Trophoblast cell (in vitro differentiated cells and primary cell): Measurements from ENCODE around the gene MAGEA9.

Experiments
- DNase-seq, 2 donors: peaks; one replicate each; pipeline ENCODE4 v3.0.0-alpha.2; 2016
- H2AFZ ChIP-seq: 2 replicates; pipeline ENCODE4 v1.6.1; 2013; ENCODE audit warnings: low read length, moderate library complexity, mild to moderate bottlenecking; ENCODE audit not compliant: insufficient read depth, poor library complexity
- H2AK5ac ChIP-seq: 2 replicates; pipeline ENCODE4 v1.6.1; 2013; ENCODE audit warnings: mild to moderate bottlenecking, low read length
- H2BK120ac ChIP-seq: 2 replicates; pipeline ENCODE4 v1.6.1; 2013; ENCODE audit warnings: low read length, mild to moderate bottlenecking, moderate library complexity; ENCODE audit not compliant: insufficient read depth, poor library complexity
- H2BK12ac ChIP-seq: 2 replicates; pipeline ENCODE4 v1.6.1; 2013; ENCODE audit warnings: mild to moderate bottlenecking, low read length, moderate library complexity
- H2BK5ac ChIP-seq: 2 replicates; pipeline ENCODE4 v1.6.1; 2013; ENCODE audit warnings: low read length, low read depth, moderate library complexity, mild to moderate bottlenecking; ENCODE audit not compliant: poor library complexity
- H3K14ac ChIP-seq: 2 replicates; pipeline ENCODE4 v1.6.1; 2013; ENCODE audit warnings: mild to moderate bottlenecking, low read length
- H3K18ac ChIP-seq: 2 replicates; pipeline ENCODE4 v1.6.1; 2013; ENCODE audit warnings: mild to moderate bottlenecking, low read length
- H3K23ac ChIP-seq: 2 replicates; pipeline ENCODE4 v1.6.1; 2013; ENCODE audit warnings: low read length
- H3K27ac ChIP-seq: 2 replicates; pipeline ENCODE4 v1.5.1; 2013; ENCODE audit warnings: low read depth, mild to moderate bottlenecking, inconsistent platforms, low read length, moderate library complexity
- H3K27me3 ChIP-seq: 2 replicates; pipeline ENCODE4 v1.6.1; 2013; ENCODE audit warnings: inconsistent platforms, mild to moderate bottlenecking, low read length, moderate library complexity; ENCODE audit not compliant: insufficient read depth
- H3K36me3 ChIP-seq, 2 experiments: 1 replicate in 1 of 2; 2 replicates in 1 of 2; pipeline ENCODE4 v1.6.1; 2013; ENCODE audit warnings: low read length in 2 of 2, mild to moderate bottlenecking in 2 of 2, moderate library complexity in 1 of 2; ENCODE audit not compliant: insufficient read depth in 2 of 2, control insufficient read depth in 1 of 2
- H3K4ac ChIP-seq: 2 replicates; pipeline ENCODE4 v1.6.1; 2013; ENCODE audit warnings: low read depth, mild to moderate bottlenecking, low read length, moderate library complexity
- H3K4me1 ChIP-seq, 2 experiments: 1 replicate in 1 of 2; 2 replicates in 1 of 2; pipeline ENCODE4 v1.6.1; 2013; ENCODE audit warnings: low read length in 2 of 2, mild to moderate bottlenecking in 2 of 2, moderate library complexity in 1 of 2; ENCODE audit not compliant: insufficient read depth in 2 of 2, control insufficient read depth in 1 of 2
- H3K4me2 ChIP-seq: 2 replicates; pipeline ENCODE4 v1.6.1; 2013; ENCODE audit warnings: inconsistent platforms, mild to moderate bottlenecking, low read length, moderate library complexity
- H3K4me3 ChIP-seq: 2 replicates; pipeline ENCODE4 v1.5.1; 2013; ENCODE audit warnings: mild to moderate bottlenecking, low read depth, low read length, inconsistent platforms
- H3K79me1 ChIP-seq: one replicate; pipeline ENCODE4 v1.6.1; 2013; ENCODE audit warnings: low read length
- H3K79me2 ChIP-seq: 2 replicates; pipeline ENCODE4 v1.6.1; 2013; ENCODE audit warnings: low read length, mild to moderate bottlenecking; ENCODE audit not compliant: control insufficient read depth, insufficient read depth, poor library complexity
- H3K9ac ChIP-seq: 2 replicates; pipeline ENCODE4 v1.6.1; 2013; ENCODE audit warnings: mild to moderate bottlenecking, low read length
- H3K9me3 ChIP-seq: 2 replicates; pipeline ENCODE4 v1.6.1; 2013; ENCODE audit warnings: low read depth, mild to moderate bottlenecking, control low read depth, inconsistent platforms, low read length; ENCODE audit not compliant: insufficient read depth
- H4K12ac ChIP-seq: 2 replicates; pipeline ENCODE4 v1.6.1; 2013; ENCODE audit warnings: low read depth, mild to moderate bottlenecking, low read length, moderate library complexity
- H4K8ac ChIP-seq: 2 replicates; pipeline ENCODE4 v1.6.1; 2013; ENCODE audit warnings: low read depth, mild to moderate bottlenecking, low read length, moderate library complexity
- H4K91ac ChIP-seq: one replicate; pipeline ENCODE4 v1.6.1; 2013; ENCODE audit warnings: low read depth, mild to moderate bottlenecking, low read length, moderate library complexity
- WGBS: extraction: QIAGEN DNeasy Blood & Tissue Kit; methylation state at CpG from one replicate; pipeline ENCODE4 v1.1.7; 2013; ENCODE audit warnings: missing lambda C conversion rate; ENCODE audit not compliant: insufficient read length, insufficient coverage; ENCODE audit errors: extremely low coverage; 5-methylcytosine and 5-hydroxymethylcytosine counted together

Gene MAGEA9

DNA sequence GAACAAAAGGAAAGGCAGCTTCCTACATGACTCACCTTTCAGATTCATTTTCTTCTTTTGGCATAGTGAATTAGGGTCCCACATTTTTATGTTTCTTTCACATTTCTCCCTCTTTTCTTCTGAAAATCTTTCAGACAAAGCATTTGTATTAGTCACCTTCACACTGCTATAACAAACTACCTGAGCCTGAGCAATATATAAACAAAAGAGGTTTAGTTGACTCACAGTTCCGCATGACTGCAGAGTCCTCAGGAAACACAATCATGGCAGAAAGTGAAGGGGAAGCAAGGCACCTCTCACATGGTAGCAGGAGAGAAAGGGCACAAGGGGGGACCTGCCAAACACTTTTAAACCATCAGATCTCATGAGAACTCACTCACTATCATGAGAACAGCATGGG, 36.9 kb downstream of the MAGEA9 start:
- Histone ChIP-seq H4K12ac (no peak overlapping the region), H3K79me1 (no peaks in the 10 kb centered on the region), H4K91ac (no peak overlapping the region), H3K27ac (no peak overlapping the region), H2AFZ (no peak overlapping the region), H3K14ac (no peak overlapping the region), H3K23ac (no peak overlapping the region), H3K4me3 (no peak overlapping the region), H3K4me1 (no peaks in the 10 kb centered on the region), H3K36me3 (no peaks in the 10 kb centered on the region), H2AK5ac (no peak overlapping the region), H4K8ac (no peak overlapping the region), H3K27me3 (no peaks in the 10 kb centered on the region), H3K79me2 (no peaks in the 10 kb centered on the region), H3K18ac (no peak overlapping the region), H3K9me3 (no peaks in the 10 kb centered on the region), H3K9ac (no peak overlapping the region), H3K4ac (no peak overlapping the region), H2BK120ac (no peak overlapping the region), H2BK12ac (no peak overlapping the region), H3K4me2 (no peak overlapping the region), H2BK5ac (no peak overlapping the region)
- no peak for DNase-seq
- no CpG with 5 or more reads among the region's 1 CpG for WGBS

GRCh38 chrX:149819371-149819770, 37.6 kb downstream of the MAGEA9 start:
- H2BK120ac ChIP-seq: no peak overlapping the region
- no peak overlapping the region for H2BK5ac ChIP-seq
- no peaks in the 10 kb centered on the region for H3K79me2 ChIP-seq
- no peak for DNase-seq
- H3K4me3 ChIP-seq: no peak overlapping the region
- H3K79me1 ChIP-seq: no peaks in the 10 kb centered on the region
- no peak overlapping the region for H3K4me2 ChIP-seq
- no peak overlapping the region for H3K27ac ChIP-seq
- no peaks in the 10 kb centered on the region for H3K4me1 ChIP-seq
- no peak overlapping the region for H4K8ac ChIP-seq
- H2AFZ ChIP-seq: no peak overlapping the region
- no peak overlapping the region for H3K14ac ChIP-seq
- no peak overlapping the region for H4K91ac ChIP-seq
- no peaks in the 10 kb centered on the region for H3K27me3 ChIP-seq
- H2AK5ac ChIP-seq: no peak overlapping the region
- H3K4ac ChIP-seq: no peak overlapping the region
- no peaks in the 10 kb centered on the region for H3K9me3 ChIP-seq
- WGBS: no CpG with 5 or more reads among the region's 2 CpGs
- H3K36me3 ChIP-seq: no peaks in the 10 kb centered on the region
- H2BK12ac ChIP-seq: no peak overlapping the region
- no peak overlapping the region for H3K9ac ChIP-seq
- H3K18ac ChIP-seq: no peak overlapping the region
- no peak overlapping the region for H4K12ac ChIP-seq
- no peak overlapping the region for H3K23ac ChIP-seq

DNA sequence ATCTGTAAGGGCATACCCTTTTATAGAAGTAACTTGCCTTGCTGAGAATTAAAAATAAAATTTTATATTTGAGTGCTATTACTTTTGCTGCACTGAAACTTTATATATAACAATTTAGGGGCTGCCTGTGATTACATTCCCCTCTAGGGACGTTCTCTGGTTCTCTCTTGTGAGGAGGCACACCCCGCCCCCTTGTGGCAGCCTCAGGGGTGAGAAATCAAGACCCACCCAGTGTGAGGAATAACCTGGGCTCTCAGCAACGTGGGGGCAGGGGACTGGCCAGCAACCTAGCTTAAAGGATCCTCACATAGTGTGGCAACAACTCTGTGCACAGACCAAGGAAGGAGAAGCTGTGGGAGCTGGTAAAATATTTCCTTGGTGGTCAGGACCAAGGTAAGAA, 43.7 kb downstream of the MAGEA9 start:
- no CpG with 5 or more reads among the region's 3 CpGs for WGBS
- no peak overlapping the region for H4K91ac ChIP-seq

DNA sequence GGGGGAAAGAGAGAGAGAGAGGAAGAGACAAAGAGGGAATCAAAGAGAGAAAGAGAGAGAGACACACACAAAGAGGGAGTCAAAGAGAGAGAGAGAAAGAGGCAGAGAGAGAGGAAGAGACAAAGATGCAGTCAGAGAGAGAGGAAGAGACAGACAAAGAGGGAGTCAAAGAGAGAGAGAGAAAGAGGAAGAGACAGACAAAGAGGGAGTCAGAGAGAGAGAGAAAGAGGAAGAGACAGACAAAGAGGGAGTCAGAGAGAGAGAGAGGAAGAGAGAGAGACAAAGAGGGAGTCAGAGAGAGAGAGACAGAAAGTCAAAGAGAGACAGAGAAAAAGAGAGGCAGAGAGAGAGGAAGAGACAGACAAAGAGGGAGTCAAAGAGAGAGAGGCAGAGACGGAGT, 45.5 kb downstream of the MAGEA9 start:
- Histone ChIP-seq H3K79me2 (no peaks in the 10 kb centered on the region), H3K4ac (no peak overlapping the region), H2AFZ (no peak overlapping the region), H4K91ac (no peak overlapping the region), H3K79me1 (peaks cover 2% of the 10 kb centered on the region), H3K4me3 (no peak overlapping the region), H2BK5ac (no peak overlapping the region), H3K4me2 (no peak overlapping the region), H4K12ac (no peak overlapping the region), H2BK120ac (no peak overlapping the region), H2BK12ac (no peak overlapping the region), H3K27me3 (no peaks in the 10 kb centered on the region), H3K9ac (no peak overlapping the region), H3K36me3 (no peaks in the 10 kb centered on the region), H3K4me1 (no peaks in the 10 kb centered on the region), H4K8ac (no peak overlapping the region), H3K23ac (no peak overlapping the region), H3K14ac (no peak overlapping the region), H3K18ac (no peak overlapping the region), H3K27ac (no peak overlapping the region), H3K9me3 (no peaks in the 10 kb centered on the region), H2AK5ac (no peak overlapping the region)
- WGBS: no CpG with 5 or more reads among the region's 1 CpG
- no peak for DNase-seq

More for the DNA sequence above, 43.7 kb downstream of the MAGEA9 start:
- Histone ChIP-seq H2AK5ac (no peak overlapping the region), H4K8ac (no peak overlapping the region), H3K36me3 (no peaks in the 10 kb centered on the region), H2BK120ac (no peak overlapping the region), H2BK12ac (no peak overlapping the region), H3K4ac (no peak overlapping the region), H3K9me3 (no peaks in the 10 kb centered on the region), H4K12ac (no peak overlapping the region), H3K79me1 (peaks cover 2% of the 10 kb centered on the region), H3K27me3 (no peaks in the 10 kb centered on the region), H3K27ac (no peak overlapping the region), H3K4me2 (no peak overlapping the region), H3K9ac (no peak overlapping the region), H2AFZ (no peak overlapping the region), H3K23ac (no peak overlapping the region), H3K4me3 (no peak overlapping the region), H2BK5ac (no peak overlapping the region), H3K14ac (no peak overlapping the region), H3K4me1 (no peaks in the 10 kb centered on the region), H3K79me2 (no peaks in the 10 kb centered on the region), H3K18ac (no peak overlapping the region)
- peak in 1 of 2 donors; percentile 27 for DNase-seq
